Esophagus squamous epithelium (tissue), 5 donors: Measurements from ENCODE around the gene DEPDC5. TPM values are rescaled to one million over a fixed set of nuclear protein-coding genes. Genes with fewer than 3 reads are reported as not detected.

Source experiments
- DNase-seq: peaks from one replicate; lab custom pipeline; 2025; lab: John Stamatoyannopoulos, UW
- H3K27ac ChIP-seq, 4 donors: fragments of 200-600 bp; sonication (generic); one replicate each; pipeline ENCODE4 v1.5.1; 2016 to 2019; ENCODE audit warnings: mild to moderate bottlenecking in 1 of 4
- H3K27me3 ChIP-seq, 4 donors: fragments of 200-600 bp; sonication (generic); 1 replicate in 3 of 4; 2 replicates in 1 of 4; pipeline versions ENCODE4 v1.5.1 to v1.6.0; 2017 to 2021; ENCODE audit warnings: antibody characterized with exemption in 1 of 4
- H3K36me3 ChIP-seq, 3 donors: fragments of 200-600 bp; sonication (generic); one replicate each; pipeline ENCODE4 v1.5.1; 2016 to 2019
- H3K4me1 ChIP-seq, 3 donors: fragments of 200-600 bp; sonication (generic); one replicate each; pipeline ENCODE4 v1.5.1; 2017 to 2019
- H3K4me3 ChIP-seq, 4 donors: fragments of 200-600 bp; sonication (generic); 1 replicate in 3 of 4; 2 replicates in 1 of 4; pipeline ENCODE4 v1.5.1; 2016 to 2019; ENCODE audit warnings: mild to moderate bottlenecking in 2 of 4, moderate library complexity in 1 of 4
- H3K9me3 ChIP-seq, 3 donors: fragments of 200-600 bp; sonication (generic); one replicate each; pipeline ENCODE4 v1.5.1; 2016 to 2019
- CTCF ChIP-seq, 6 experiments: fragments of 450-650 bp in 4 of 6; fragments of 200-600 bp in 2 of 6; sonication (generic) in 2 of 6; IDR thresholded peaks; one replicate each; pipeline ENCODE4 v1.5.1; 2016 to 2019; ENCODE audit warnings: antibody characterized with exemption in 6 of 6, mild to moderate bottlenecking in 4 of 6, moderate library complexity in 4 of 6
- POLR2A ChIP-seq, 4 donors: fragments of 450-650 bp; IDR thresholded peaks; one replicate each; pipeline ENCODE4 v1.6.1; 2017; ENCODE audit warnings: antibody characterized with exemption in 4 of 4, mild to moderate bottlenecking in 4 of 4, moderate library complexity in 3 of 4
- WGBS, 2 donors: methylation state at CpG; one replicate each; pipeline ENCODE4 v1.1.5; 2018; 5-methylcytosine and 5-hydroxymethylcytosine counted together
- intact Hi-C: fragments of 100-400 bp; cut with DNase I; formaldehyde crosslinking; loops from one replicate; pipeline ENCODE4 v1.15.0; 2022
- total RNA-seq, 4 donors: library from RNA; depleted of rRNA; stranded (reverse); fragments of >200 nt; gene quantifications; one replicate each; pipeline ENCODE4 v1.1.0, GENCODE V29; 2016
- donor health status: DM: yes; HTN: yes; CAD: no.

Gene DEPDC5
- total RNA-seq, 4 donors from 2014 or later, result 9.0 to 22.5 (median 15.0) TPM

GRCh38 chr22:31943206-31943977 is 189.6 kb downstream of the DEPDC5 start:
- peaks cover 0 to 6% (median 0%) of the 10 kb centered on the region in 3 donors for H3K36me3 ChIP-seq
- peak overlapping the region; percentile 93 to 99 (median 97) for H3K27ac ChIP-seq
- no peak for DNase-seq
- no peaks in the 10 kb centered on the region for H3K9me3 ChIP-seq
- peak overlapping the region; percentile 70 to 97 (median 82) for H3K4me3 ChIP-seq
- WGBS, 2 donors, result 57 to 75% methylated on average over 5 to 9 of the region's 15 CpGs
- TF ChIP-seq POLR2A (IDR thresholded peaks at IDR 0.05), result no peak
- TF ChIP-seq CTCF (IDR thresholded peaks at IDR 0.05), result no peak
- H3K4me1 ChIP-seq, result peaks cover 23 to 44% (median 25%) of the 10 kb centered on the region in 3 donors
- intact Hi-C loops, result loop anchor here (10.0 kb wide), 1 partner anchor 269 kb away; no protein-coding TSS in a partner anchor
- no peaks in the 10 kb centered on the region for H3K27me3 ChIP-seq

- TF ChIP-seq POLR2A (IDR thresholded peaks at IDR 0.05), result peak in 3 of 4 donors; percentile 44 to 95 (median 88)
- no peak for TF ChIP-seq CTCF (IDR thresholded peaks at IDR 0.05)
- H3K4me1 ChIP-seq, result peaks cover 23 to 46% (median 25%) of the 10 kb centered on the region in 3 donors
- peak within 1 kb of the TSS; percentile 70 to 97 (median 82) for H3K4me3 ChIP-seq
- H3K36me3 ChIP-seq, result peaks cover 0 to 14% (median 0%) of the 10 kb centered on the region in 3 donors
- 0% methylated on average over 3 to 6 of the region's 86 CpGs for WGBS, 2 donors
- peak; percentile 75 for DNase-seq
- no peaks in the 10 kb centered on the region for H3K27me3 ChIP-seq
- peak within 1 kb of the TSS; percentile 93 to 99 (median 97) for H3K27ac ChIP-seq
- intact Hi-C loops, result loop anchor here (10.0 kb wide), 1 partner anchor 269 kb away; no protein-coding TSS in a partner anchor
- no peaks in the 10 kb centered on the region for H3K9me3 ChIP-seq
These were observed 190.3 kb downstream of the DEPDC5 start, which contains the start of gene YWHAH for GRCh38 chr22:31943978-31944699. Gene YWHAH, plus strand, starts transcription at chr22:31944535. Its CDS starts 199 bp downstream, at chr22:31944734.

GRCh38 chr22:31944700-31945442 is 191.1 kb downstream of the DEPDC5 start:
- WGBS, 2 donors, result 0 to 1% methylated on average over 6 to 11 of the region's 76 CpGs
- peak overlapping the region; percentile 93 to 99 (median 97) for H3K27ac ChIP-seq
- peaks cover 0 to 21% (median 0%) of the 10 kb centered on the region in 3 donors for H3K36me3 ChIP-seq
- H3K27me3 ChIP-seq, result no peaks in the 10 kb centered on the region
- no peaks in the 10 kb centered on the region for H3K9me3 ChIP-seq
- H3K4me3 ChIP-seq, result peak overlapping the region; percentile 70 to 97 (median 82)
- peaks cover 23 to 50% (median 25%) of the 10 kb centered on the region in 3 donors for H3K4me1 ChIP-seq
- TF ChIP-seq CTCF (IDR thresholded peaks at IDR 0.05) (no peak), POLR2A (IDR thresholded peaks at IDR 0.05) (no peak)
- intact Hi-C loops, result loop anchor here (10.0 kb wide), 1 partner anchor 270 kb away; no protein-coding TSS in a partner anchor
- no peak for DNase-seq

GRCh38 chr22:31945443-31945855 is 191.6 kb downstream of the DEPDC5 start:
- WGBS, 2 donors, result 1 to 4% methylated on average over 15 of the region's 15 CpGs
- intact Hi-C loops, result loop anchor here (10.0 kb wide), 1 partner anchor 271 kb away; no protein-coding TSS in a partner anchor
- Histone ChIP-seq H3K9me3 (no peaks in the 10 kb centered on the region), H3K4me1 (peaks cover 25 to 56% (median 27%) of the 10 kb centered on the region in 3 donors), H3K27me3 (no peaks in the 10 kb centered on the region), H3K4me3 (peak overlapping the region; percentile 70 to 97 (median 82)), H3K27ac (peak overlapping the region; percentile 93 to 99 (median 97)), H3K36me3 (peaks cover 0 to 27% (median 0%) of the 10 kb centered on the region in 3 donors)
- TF ChIP-seq POLR2A (IDR thresholded peaks at IDR 0.05) (no peak), CTCF (IDR thresholded peaks at IDR 0.05) (no peak)
- DNase-seq, result no peak
